GM19463 (cell line): ENCODE measurements around the gene OR5L2.
"Not testable (repeated sequence)": the region's sequence is repeated elsewhere in the genome, so short reads cannot be mapped to it uniquely, and the experiment has no call there.

Experiments
- ATAC-seq: cut with Tn5 transposase; IDR thresholded peaks from one replicate; pipeline ENCODE4 v1.9.1; 2021; ENCODE audit warnings: mild to moderate bottlenecking, moderate library complexity; ENCODE audit not compliant: unreplicated experiment

OR5L2 gene

GRCh38 chr11:55826919-55827318 is at the start of gene OR5L2:
Gene OR5L2 (plus strand): TSS chr11:55827219. CDS start chr11:55827219, 0 bp downstream.
- no peak for ATAC-seq

- no peak for ATAC-seq
Observed at GRCh38 chr11:55791606-55792005, 35.4 kb upstream of the OR5L2 start.

- ATAC-seq = no peak
Observed at GRCh38 chr11:55793321-55793720, 33.7 kb upstream of the OR5L2 start.

- ATAC-seq = no peak
Observed at GRCh38 chr11:55795256-55795655, 31.8 kb upstream of the OR5L2 start, which contains the start of gene OR5D14. Gene OR5D14 (plus strand): TSS chr11:55795556. CDS start chr11:55795556, 0 bp downstream.

GRCh38 chr11:55806248-55806647 is 20.8 kb upstream of the OR5L2 start:
- no peak for ATAC-seq

- ATAC-seq = no peak
Observed at GRCh38 chr11:55811067-55811466, 16.0 kb upstream of the OR5L2 start, which contains the start of gene OR5L1. Gene OR5L1 (plus strand): TSS chr11:55811367. CDS start chr11:55811467, 100 bp downstream.

- no peak for ATAC-seq
Observed at GRCh38 chr11:55819330-55819729, 7.7 kb upstream of the OR5L2 start, which contains the start of gene OR5D18. Gene OR5D18 (plus strand): TSS chr11:55819630. CDS start chr11:55819630, 0 bp downstream.

- no peak for ATAC-seq
Observed at GRCh38 chr11:55838452-55838851, 11.4 kb downstream of the OR5L2 start, which contains the start of gene OR5D16. Gene OR5D16 (plus strand): TSS chr11:55838752. CDS start chr11:55838752, 0 bp downstream.

- ATAC-seq = no peak
Observed at GRCh38 chr11:55847453-55847852, 20.4 kb downstream of the OR5L2 start.

GRCh38 chr11:55849037-55849436 is 22.0 kb downstream of the OR5L2 start:
- ATAC-seq = no peak

- no peak for ATAC-seq
Observed at GRCh38 chr11:55852141-55852540, 25.1 kb downstream of the OR5L2 start.

GRCh38 chr11:55854704-55855103 is 27.7 kb downstream of the OR5L2 start:
- peak; percentile 70 for ATAC-seq

GRCh38 chr11:55867354-55867753 is 40.3 kb downstream of the OR5L2 start:
- ATAC-seq = not testable (repeated sequence)

GRCh38 chr11:55872731-55873130 is 45.7 kb downstream of the OR5L2 start:
- not testable (repeated sequence) for ATAC-seq

- ATAC-seq = not testable (repeated sequence)
Observed at GRCh38 chr11:55873146-55873545, 46.1 kb downstream of the OR5L2 start.
